Chondrocyte (in vitro differentiated cells): ENCODE data around the gene NUP188. TPM values are rescaled to one million over a fixed set of nuclear protein-coding genes. Genes with fewer than 3 reads are reported as not detected.

ENCODE experiments used
- DNase-seq: peaks from one replicate; pipeline ENCODE4 v3.0.0; 2021; ENCODE audit warnings: mixed read lengths, low spot score
- H3K27ac Mint-ChIP-seq: one replicate; pipeline ENCODE4 v1.8.0; 2021; ENCODE audit warnings: mild to moderate bottlenecking, moderate library complexity, mixed read lengths; ENCODE audit not compliant: unreplicated experiment
- H3K27me3 Mint-ChIP-seq: 2 replicates; pipeline ENCODE4 v1.8.0; 2021; ENCODE audit warnings: low read depth, mixed read lengths
- H3K36me3 Mint-ChIP-seq: 2 replicates; pipeline ENCODE4 v1.8.0; 2021; ENCODE audit warnings: low read depth, mixed read lengths
- H3K4me1 Mint-ChIP-seq: 2 replicates; pipeline ENCODE4 v1.8.0; 2021; ENCODE audit warnings: low read depth, mild to moderate bottlenecking, mixed read lengths
- H3K4me3 Mint-ChIP-seq: one replicate; pipeline ENCODE4 v1.8.0; 2021; ENCODE audit warnings: mild to moderate bottlenecking, moderate library complexity, mixed read lengths; ENCODE audit not compliant: unreplicated experiment
- H3K9me3 Mint-ChIP-seq: 2 replicates; pipeline ENCODE4 v1.8.0; 2021; ENCODE audit warnings: low read depth, mixed read lengths
- CTCF ChIP-seq: fragments of 200-600 bp; sonication (generic); IDR thresholded peaks from 2 replicates; pipeline ENCODE4 v1.5.0; 2021; ENCODE audit warnings: antibody characterized with exemption, mild to moderate bottlenecking, moderate library complexity
- total RNA-seq: library from RNA; stranded (reverse); gene quantifications from 3 replicates; pipeline ENCODE4 v1.2.1, GENCODE V29; 2021

The NUP188 gene
- total RNA-seq, 1 donor from 2014 or later: 36.0 TPM

- Mint-ChIP-seq H3K27me3 (no peaks in the 10 kb centered on the region), H3K4me3 (no peak overlapping the region), H3K9me3 (no peaks in the 10 kb centered on the region), H3K36me3 (peaks cover 4% of the 10 kb centered on the region), H3K4me1 (peaks cover 33% of the 10 kb centered on the region), H3K27ac (no peak overlapping the region)
- TF ChIP-seq CTCF: no peak
- DNase-seq: no peak
Observed at GRCh38 chr9:129022037-129022436, 74.5 kb downstream of the NUP188 start.

- no peaks in the 10 kb centered on the region for H3K27me3 Mint-ChIP-seq
- H3K9me3 Mint-ChIP-seq: no peaks in the 10 kb centered on the region
- peak overlapping the region; percentile 65 for H3K27ac Mint-ChIP-seq
- H3K36me3 Mint-ChIP-seq: peaks cover 1% of the 10 kb centered on the region
- no peak overlapping the region for H3K4me3 Mint-ChIP-seq
- no peak for TF ChIP-seq CTCF
- DNase-seq: no peak
- peaks cover 38% of the 10 kb centered on the region for H3K4me1 Mint-ChIP-seq
Observed at GRCh38 chr9:129023036-129023907, 75.8 kb downstream of the NUP188 start.

GRCh38 chr9:129023908-129024233, 76.4 kb downstream of the NUP188 start:
- Mint-ChIP-seq H3K4me3 (no peak overlapping the region), H3K4me1 (peaks cover 38% of the 10 kb centered on the region), H3K27ac (peak overlapping the region; percentile 65), H3K9me3 (no peaks in the 10 kb centered on the region), H3K27me3 (no peaks in the 10 kb centered on the region), H3K36me3 (peaks cover 1% of the 10 kb centered on the region)
- DNase-seq: no peak
- no peak for TF ChIP-seq CTCF

GRCh38 chr9:129026442-129027223, 79.1 kb downstream of the NUP188 start:
- H3K9me3 Mint-ChIP-seq: no peaks in the 10 kb centered on the region
- no peak for TF ChIP-seq CTCF
- H3K27ac Mint-ChIP-seq: peak overlapping the region; percentile 41
- no peak for DNase-seq
- peaks cover 38% of the 10 kb centered on the region for H3K4me1 Mint-ChIP-seq
- H3K4me3 Mint-ChIP-seq: peak overlapping the region; percentile 76
- H3K36me3 Mint-ChIP-seq: peaks cover 1% of the 10 kb centered on the region
- H3K27me3 Mint-ChIP-seq: no peaks in the 10 kb centered on the region

GRCh38 chr9:129027224-129027684, 79.8 kb downstream of the NUP188 start:
- Mint-ChIP-seq H3K4me1 (peaks cover 34% of the 10 kb centered on the region), H3K36me3 (no peaks in the 10 kb centered on the region), H3K4me3 (peak overlapping the region; percentile 76), H3K9me3 (no peaks in the 10 kb centered on the region), H3K27ac (peak overlapping the region; percentile 68), H3K27me3 (no peaks in the 10 kb centered on the region)
- no peak for TF ChIP-seq CTCF
- DNase-seq: no peak
